ENCODE data around the gene RSPO4. TPM values are rescaled to one million over a fixed set of nuclear protein-coding genes. Genes with fewer than 3 reads are reported as not detected.

The RSPO4 gene
- total and polyA plus RNA-seq, 9 of the 15 experiments (the other 6 are each of a cell fraction or from before 2014, with no cell fraction given), result 0.04 to 0.34 TPM; not detected in 7

GRCh38 chr20:962683-963082, 39.4 kb downstream of the RSPO4 start:
- TF ChIP-seq ZNF133 (CRISPR knock-in tag; IDR thresholded peaks at IDR 0.05) (no peak), RBBP5 (IDR thresholded peaks at IDR 0.05; ENCODE audit: borderline replicate concordance, insufficient read depth, low read length, poor library complexity, severe bottlenecking) (no peak), RBM25 (IDR thresholded peaks at IDR 0.05; ENCODE audit: low read depth, low read length, severe bottlenecking) (peak; percentile 81), C11orf30 (IDR thresholded peaks at IDR 0.05; ENCODE audit: low read depth) (no peak), ETV1 (tag; conservative IDR thresholded peaks at IDR 0.05; ENCODE audit: low read depth) (no peak), ZBTB8A (IDR thresholded peaks at IDR 0.05; ENCODE audit: partially characterized antibody) (no peak), ZNF518B (CRISPR knock-in tag; IDR thresholded peaks at IDR 0.05) (no peak), BCOR (IDR thresholded peaks at IDR 0.05) (peak; percentile 23; the same call in 1 of the 2 replicates), AFF1 (IDR thresholded peaks at IDR 0.05; ENCODE audit: low read depth in 1 of 2, partially characterized antibody in 2 of 2) (no peak), ZNF75A (CRISPR knock-in tag; IDR thresholded peaks at IDR 0.05) (no peak), HSF4 (CRISPR knock-in tag; IDR thresholded peaks at IDR 0.05; ENCODE audit: borderline replicate concordance) (no peak), GATA2 (CRISPR knock-in tag; IDR thresholded peaks at IDR 0.05) (no peak), RCOR1 (IDR thresholded peaks at IDR 0.05; ENCODE audit: borderline replicate concordance in 1 of 2, low read depth in 2 of 2, low read length in 2 of 2) (0 out of 4 replicates have a peak, but pooled peaks of 1 of the 2 experiments have one; percentile 6)
- H3K9me1 ChIP-seq (ENCODE audit: control insufficient read depth, insufficient read depth, low read length), result no peaks in the 10 kb centered on the region
- ATAC-seq, result no peak
- no peaks in the 10 kb centered on the region for H4K20me1 ChIP-seq (replicated peaks; ENCODE audit: control insufficient read depth, insufficient read depth, low read length)
- no peak overlapping the region for H3K9ac ChIP-seq (ENCODE audit: insufficient read depth in 1 of 2, low read depth in 2 of 2, low read length in 2 of 2)
- no TSS peak for BruUV-seq (replicated peaks)
- no peaks in the 10 kb centered on the region for H3K9me3 ChIP-seq (replicated peaks; ENCODE audit: control insufficient read depth, insufficient read depth, low read depth, low read length)
- H2AFZ ChIP-seq (ENCODE audit: low read depth, low read length), result no peak overlapping the region
- H3K36me3 ChIP-seq (ENCODE audit: control insufficient read depth, insufficient read depth, low read length), result no peaks in the 10 kb centered on the region
- H3K27me3 ChIP-seq (ENCODE audit: control insufficient read depth in 2 of 2, insufficient read depth in 2 of 2, low read length in 2 of 2), result peaks cover 8 to 57% of the 10 kb centered on the region in 2 experiments
- ChIA-PET POLR2A (no interaction called here), CTCF (ENCODE audit: low intra/inter-chr PET ratio) (no interaction called here)
- H3K4me2 ChIP-seq (ENCODE audit: insufficient read depth, low read length), result no peak overlapping the region
- H3K27ac ChIP-seq (ENCODE audit: extremely low read depth, low read depth, low read length), result no peak overlapping the region
- FAIRE-seq, result no peak
- no peak for DNase-seq (ENCODE audit: extremely low read depth in 1 of 4, low spot score in 3 of 4)
- in situ Hi-C loops (cut with MboI), result no loop called here
- no peaks in the 10 kb centered on the region for H3K79me2 ChIP-seq (ENCODE audit: control insufficient read depth, insufficient read depth, low read length)
- 4% methylated on average over 8 of the region's 8 CpGs for WGBS (ENCODE audit: insufficient coverage, low coverage, missing lambda C conversion rate)
- intact Hi-C loops (cut with micrococcal nuclease), result no loop called here
- peaks cover 0 to 7% of the 10 kb centered on the region in 2 experiments; a peak in 2 of 5 replicates for H3K4me1 ChIP-seq (replicated peaks in 1 of 2; ENCODE audit: control insufficient read depth in 2 of 2, insufficient read depth in 2 of 2, low read length in 2 of 2)
- no peak overlapping the region for H3K4me3 ChIP-seq
